ENCODE data around the gene SEMA3A.
A peak's percentile ranks its signal among the peaks of the same experiment; 100 is the strongest.
"Not testable (repeated sequence)": the region's sequence is repeated elsewhere in the genome, so short reads cannot be mapped to it uniquely, and the experiment has no call there.

Gene SEMA3A

DNA sequence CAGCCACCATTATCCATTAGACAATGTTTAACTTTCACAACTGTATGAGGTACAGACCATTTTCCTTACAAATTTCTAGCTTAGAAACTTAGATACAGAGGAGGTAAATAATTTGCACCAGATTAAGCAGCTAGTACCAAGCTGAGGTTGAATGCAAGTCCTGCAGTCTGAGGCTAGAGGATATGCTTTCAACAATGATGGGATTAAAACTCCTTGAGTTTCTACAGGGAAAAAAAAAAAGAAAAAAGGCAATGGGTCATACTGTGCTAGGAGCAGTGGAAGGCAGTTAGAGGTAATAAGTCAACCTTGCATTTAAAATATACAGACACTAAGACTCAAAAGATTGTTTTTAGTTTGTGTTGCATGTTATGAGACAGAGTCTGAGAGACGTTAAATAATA, 86.5 kb downstream of the SEMA3A start:
- no peak for DNase-seq

- DNase-seq, result no peak
Measured at GRCh38 chr7:84107259-84107658, 87.3 kb downstream of the SEMA3A start.

DNA sequence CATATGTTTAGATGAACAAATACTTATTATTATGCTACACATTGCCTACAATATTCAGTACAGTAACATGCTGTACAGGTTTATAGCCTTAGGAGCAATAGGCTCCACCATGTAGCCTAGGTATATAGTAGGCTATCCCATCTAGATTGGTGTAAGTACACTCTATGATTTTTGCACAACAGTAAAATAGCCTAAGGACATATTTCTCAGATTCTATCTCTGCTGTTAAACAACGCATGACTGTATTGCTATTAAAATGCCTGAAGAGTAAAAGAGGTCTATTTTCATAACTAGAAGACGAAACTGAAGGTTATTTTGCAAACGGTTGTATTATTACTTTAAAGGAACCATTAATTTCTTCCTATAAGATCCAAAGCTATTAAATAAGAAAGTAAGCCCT, 88.3 kb downstream of the SEMA3A start:
- DNase-seq, result no peak

- DNase-seq, result no peak
Measured at GRCh38 chr7:84105586-84105985, 89.0 kb downstream of the SEMA3A start.

- DNase-seq, result no peak
Measured at GRCh38 chr7:84104826-84105225, 89.8 kb downstream of the SEMA3A start.

GRCh38 chr7:84102213-84102612, 92.4 kb downstream of the SEMA3A start:
- no peak for DNase-seq

- DNase-seq, result peak; percentile 29
Measured at GRCh38 chr7:84100866-84101265, 93.7 kb downstream of the SEMA3A start.

DNA sequence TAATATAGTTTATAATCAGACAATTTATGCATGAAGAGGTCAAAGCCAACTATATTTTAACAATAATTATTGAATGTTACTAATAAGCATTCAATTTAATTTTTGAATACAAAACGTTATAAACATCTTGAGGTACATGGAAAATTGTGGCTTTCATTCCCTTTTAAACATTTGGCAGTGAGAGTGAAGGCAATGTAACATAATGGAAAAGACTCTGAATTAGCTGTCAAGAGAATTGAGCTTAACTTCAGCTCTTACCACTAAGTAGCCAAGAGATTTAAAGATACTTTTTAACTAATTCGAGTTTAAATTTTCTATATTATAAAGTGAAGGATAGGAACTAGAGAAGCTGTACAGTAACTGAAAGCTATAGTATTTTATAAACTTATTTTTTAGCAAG, 98.6 kb downstream of the SEMA3A start:
- DNase-seq, result no peak

- peak; percentile 49 for DNase-seq
Measured at GRCh38 chr7:84092207-84092606, 102.4 kb downstream of the SEMA3A start.

GRCh38 chr7:84091318-84091717, 103.3 kb downstream of the SEMA3A start:
- DNase-seq, result no peak

DNA sequence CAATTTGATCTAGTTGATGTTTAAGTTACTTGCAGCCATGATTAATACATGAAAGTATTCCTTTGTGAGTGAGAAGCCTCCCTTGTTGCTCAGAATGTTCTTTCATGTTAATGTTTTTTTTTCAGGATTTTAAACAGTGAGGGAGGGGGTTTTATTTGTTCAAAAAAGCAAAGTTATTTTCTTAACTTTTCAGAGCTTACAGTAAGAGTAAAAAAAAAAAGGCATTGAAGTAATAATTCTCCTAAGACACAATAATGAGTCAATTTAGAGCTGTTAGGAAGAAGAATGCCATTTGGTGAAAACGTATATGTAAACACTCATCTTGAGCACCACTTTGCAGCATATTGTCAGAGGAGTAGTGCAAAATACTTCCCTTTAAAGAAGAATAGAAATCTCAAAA, 105.8 kb downstream of the SEMA3A start:
- no peak for DNase-seq

DNA sequence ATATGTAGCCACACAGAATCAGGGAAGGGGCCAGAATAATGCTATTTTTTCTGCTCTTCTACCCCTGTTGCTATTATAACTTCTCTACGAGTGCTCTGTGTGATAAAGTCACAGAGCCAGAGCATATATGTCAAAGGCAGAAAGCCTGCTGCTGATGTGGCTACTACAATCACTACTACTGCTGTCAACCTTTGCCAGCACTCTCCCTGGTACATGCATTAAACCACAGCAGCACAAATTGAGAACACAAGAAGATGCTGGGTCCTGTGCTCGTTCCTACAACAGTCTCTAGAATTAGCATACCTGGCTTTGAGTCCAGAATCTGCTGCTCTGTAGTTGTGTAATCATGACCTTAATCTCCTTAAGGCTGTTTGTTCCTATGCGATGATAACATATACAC, 108.6 kb downstream of the SEMA3A start:
- no peak for DNase-seq

GRCh38 chr7:84085147-84085546, 109.4 kb downstream of the SEMA3A start:
- peak; percentile 53 for DNase-seq

- DNase-seq, result no peak
Measured at GRCh38 chr7:84083846-84084245, 110.7 kb downstream of the SEMA3A start.

- no peak for DNase-seq
Measured at GRCh38 chr7:84081973-84082522, 112.5 kb downstream of the SEMA3A start.

DNA sequence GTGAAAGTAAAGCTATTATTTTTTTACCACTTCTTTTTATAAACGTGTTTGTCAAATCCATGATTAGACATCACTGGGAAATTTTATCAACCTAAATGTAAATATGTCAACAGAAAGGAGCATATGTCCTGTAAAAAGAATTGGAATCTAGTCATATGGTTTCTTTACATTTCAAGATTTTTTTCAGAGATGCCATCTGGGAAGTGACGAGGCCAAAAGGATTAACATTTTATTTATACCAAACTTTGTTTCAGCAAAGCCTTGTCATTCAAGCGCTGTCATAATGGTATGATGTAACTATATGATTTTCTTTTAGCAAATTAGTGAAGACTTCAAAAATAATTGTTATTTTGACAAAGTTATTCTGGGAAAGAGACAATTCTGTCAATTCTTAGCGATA, 117.3 kb downstream of the SEMA3A start:
- DNase-seq, result no peak

DNA sequence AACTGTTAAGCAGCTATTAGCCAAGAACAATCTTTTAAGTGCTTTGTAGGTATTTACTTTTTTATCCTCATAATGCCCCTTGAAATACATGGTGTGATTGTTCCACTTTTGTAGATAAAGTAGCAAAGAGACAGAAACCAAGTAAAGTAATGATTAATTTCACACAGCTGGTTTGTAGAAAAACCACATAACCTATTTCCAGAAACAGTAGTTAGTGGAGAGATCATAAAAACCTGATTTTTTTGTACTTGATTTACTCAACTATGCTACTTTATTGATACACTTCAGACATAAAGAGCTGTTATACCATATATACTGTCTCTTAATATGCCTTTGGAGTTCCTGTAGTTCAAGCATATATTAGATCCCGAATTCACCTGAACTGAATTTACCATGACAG, 118.4 kb downstream of the SEMA3A start:
- no peak for DNase-seq

- DNase-seq, result peak; percentile 11
Measured at GRCh38 chr7:84073186-84073875, 121.3 kb downstream of the SEMA3A start.

DNA sequence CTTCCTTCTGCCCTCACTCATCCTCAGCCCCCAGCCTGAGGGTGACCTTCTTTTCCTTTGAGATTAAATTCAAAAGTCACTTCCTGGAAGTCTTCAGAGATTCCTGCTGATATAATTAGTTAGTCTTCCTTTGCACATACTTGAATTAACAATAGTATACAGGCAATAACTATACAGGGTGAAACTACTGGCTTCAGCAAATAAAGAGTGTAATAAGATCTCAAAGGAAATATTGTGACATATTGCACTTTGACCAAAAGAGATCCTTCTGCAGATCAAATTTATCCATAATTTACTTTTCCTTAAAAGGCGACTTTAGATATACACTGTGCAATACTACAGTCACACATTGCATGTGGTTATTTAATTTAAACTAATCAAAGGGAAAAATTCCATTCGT, 123.8 kb downstream of the SEMA3A start:
- no peak for DNase-seq

- no peak for DNase-seq
Measured at GRCh38 chr7:84069999-84070500, 124.5 kb downstream of the SEMA3A start.

DNA sequence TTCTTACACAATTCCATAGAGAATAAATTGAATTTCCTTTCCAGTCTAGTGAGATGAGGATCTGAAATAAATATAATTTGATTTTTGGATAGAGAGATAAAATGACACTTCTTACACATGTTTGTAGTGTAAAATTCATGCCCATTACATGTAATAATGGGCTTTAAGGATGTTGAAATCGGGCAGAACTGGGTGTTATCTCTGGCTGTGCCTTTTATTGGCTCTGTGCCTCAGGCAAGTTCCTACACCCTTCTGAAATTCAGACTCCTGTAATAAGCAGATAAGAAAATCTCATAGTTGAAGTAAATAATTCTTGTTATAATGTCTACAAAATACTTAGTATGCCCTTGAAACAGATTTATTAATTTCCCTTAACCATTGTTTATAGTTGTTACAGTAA, 125.6 kb downstream of the SEMA3A start:
- DNase-seq, result no peak

- not testable (repeated sequence) for DNase-seq
Measured at GRCh38 chr7:84062489-84062901, 132.1 kb downstream of the SEMA3A start.

- DNase-seq, result no peak
Measured at GRCh38 chr7:84060760-84061261, 133.8 kb downstream of the SEMA3A start.

DNA sequence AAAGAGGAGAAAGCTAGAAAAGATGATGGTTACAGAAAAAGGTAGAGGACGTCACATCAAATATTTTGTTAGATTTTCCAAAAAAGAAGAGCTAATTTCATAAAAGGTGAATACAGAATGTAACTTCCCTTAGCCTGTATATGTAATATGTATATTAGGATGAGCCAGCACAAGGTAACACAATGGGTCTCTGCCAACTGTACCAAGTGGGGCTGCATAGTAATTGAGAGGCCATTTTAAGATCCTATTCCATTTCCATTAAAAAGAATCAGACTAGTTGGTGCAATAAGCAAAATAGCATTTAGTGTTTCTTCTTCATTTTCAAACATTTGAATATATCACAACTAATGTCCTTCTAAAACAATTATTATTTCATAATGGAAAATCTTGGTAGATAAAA, 134.6 kb downstream of the SEMA3A start:
- no peak for DNase-seq

Data from MV-4-11 (cell line).